T-cell (primary cell): ENCODE data around the gene POLQ. TPM values are rescaled to one million over a fixed set of nuclear protein-coding genes. Genes with fewer than 3 reads are reported as not detected.
A peak's percentile ranks its signal among the peaks of the same experiment; 100 is the strongest.
"Not testable (repeated sequence)": the region's sequence is repeated elsewhere in the genome, so short reads cannot be mapped to it uniquely, and the experiment has no call there.

ENCODE experiments used
- ATAC-seq, 4 experiments: fragments of 200-7000 bp in 3 of 4; fragments of 150-1000 bp in 1 of 4; cut with Tn5 transposase; replicated peaks in 1 of 4; 1 replicate in 3 of 4; 2 replicates in 1 of 4; pipeline ENCODE4 v1.10.0; 2021; ENCODE audit warnings: moderate library complexity in 3 of 4, mild to moderate bottlenecking in 2 of 4, moderate number of reproducible peaks in 1 of 4
- CTCF ChIA-PET, 2 donors: fragments of 300-600 bp; sonication (Branson Sonifier 250); formaldehyde crosslinking; loops; one replicate each; lab custom pipeline; 2022; ENCODE audit warnings: antibody characterized with exemption in 2 of 2; lab: Charles Lee
- POLR2A ChIA-PET, 2 donors: fragments of 300-600 bp; sonication (Branson Sonifier 250); formaldehyde crosslinking; loops; one replicate each; lab custom pipeline; 2022; ENCODE audit warnings: antibody characterized with exemption in 2 of 2; lab: Charles Lee
- DNase-seq, 35 experiments: peaks; one replicate each; pipeline versions ENCODE4 v3.0.0 to v3.0.0-alpha.2; 2013 to 2023
- H3K27ac ChIP-seq: one replicate; pipeline ENCODE4 v1.5.1; 2013; ENCODE audit warnings: low read length
- H3K27me3 ChIP-seq, 2 experiments: replicated peaks in 1 of 2; 1 replicate in 1 of 2; 2 replicates in 1 of 2; pipeline versions ENCODE4 v1.6.1 to v1.7.0; 2013; ENCODE audit warnings: low read length in 1 of 2, mixed read lengths in 1 of 2; ENCODE audit not compliant: control insufficient read depth in 2 of 2, insufficient read depth in 2 of 2; ENCODE audit errors: extremely low read depth in 1 of 2
- H3K36me3 ChIP-seq, 2 donors: 1 replicate in 1 of 2; 2 replicates in 1 of 2; pipeline versions ENCODE4 v1.6.1 to v1.7.0; 2013; ENCODE audit warnings: low read length in 1 of 2; ENCODE audit not compliant: control insufficient read depth in 2 of 2, insufficient read depth in 1 of 2; ENCODE audit errors: extremely low read depth in 1 of 2
- H3K4me1 ChIP-seq, 2 experiments: 1 replicate in 1 of 2; 2 replicates in 1 of 2; pipeline versions ENCODE4 v1.6.1 to v1.7.0; 2013; ENCODE audit warnings: low read length in 2 of 2, mixed read lengths in 1 of 2; ENCODE audit not compliant: insufficient read depth in 2 of 2, control insufficient read depth in 1 of 2; ENCODE audit errors: extremely low read depth in 1 of 2
- H3K4me3 ChIP-seq, 2 donors: 1 replicate in 1 of 2; 2 replicates in 1 of 2; pipeline versions ENCODE4 v1.5.1 to v1.7.0; 2013; ENCODE audit warnings: mild to moderate bottlenecking in 2 of 2, low read length in 1 of 2, moderate library complexity in 1 of 2; ENCODE audit not compliant: control insufficient read depth in 1 of 2; ENCODE audit errors: extremely low read depth in 1 of 2
- H3K9me3 ChIP-seq: 2 replicates; pipeline ENCODE4 v1.7.0; 2013
- H3K27ac Mint-ChIP-seq, 2 donors: one replicate each; pipeline ENCODE4 v1.8.0; 2020 to 2021; ENCODE audit warnings: mild to moderate bottlenecking in 2 of 2, mixed read lengths in 2 of 2
- H3K27me3 Mint-ChIP-seq, 2 donors: one replicate each; pipeline ENCODE4 v1.8.0; 2021 to 2022; ENCODE audit warnings: mixed read lengths in 2 of 2
- H3K36me3 Mint-ChIP-seq: one replicate; pipeline ENCODE4 v1.8.0; 2021; ENCODE audit warnings: mixed read lengths
- H3K4me1 Mint-ChIP-seq, 3 donors: one replicate each; pipeline ENCODE4 v1.8.0; 2020 to 2022; ENCODE audit warnings: mixed read lengths in 3 of 3, mild to moderate bottlenecking in 1 of 3
- H3K4me3 Mint-ChIP-seq, 3 donors: one replicate each; pipeline ENCODE4 v1.8.0; 2020 to 2022; ENCODE audit warnings: mild to moderate bottlenecking in 3 of 3, mixed read lengths in 3 of 3, moderate library complexity in 3 of 3
- H3K9me3 Mint-ChIP-seq, 3 donors: one replicate each; pipeline ENCODE4 v1.8.0; 2020 to 2022; ENCODE audit warnings: mixed read lengths in 3 of 3
- WGBS: methylation state at CpG from one replicate; pipeline ENCODE4 v1.1.5; 2013; ENCODE audit warnings: missing lambda C conversion rate; ENCODE audit not compliant: insufficient coverage; 5-methylcytosine and 5-hydroxymethylcytosine counted together
- total RNA-seq, 35 experiments: library from RNA in 6 of 35; stranded (reverse) in 6 of 35; fragments of 120-200 nt in 1 of 35; gene quantifications; one replicate each; pipeline versions ENCODE4 v1.2.1 to v1.2.4 and lab custom pipeline; 2013 to 2026

Gene POLQ
- 1 to 10 TPM in 1 of 5 donors, under 1 TPM in 4; 0.23 to 1.1 (median 0.47) TPM for total RNA-seq
- 0.70 TPM for total RNA-seq (2013)
- 0.06 to 30.1 (median 1.3) reads per million in 29 experiments for total RNA-seq (lab: John Stamatoyannopoulos, UW)

DNA sequence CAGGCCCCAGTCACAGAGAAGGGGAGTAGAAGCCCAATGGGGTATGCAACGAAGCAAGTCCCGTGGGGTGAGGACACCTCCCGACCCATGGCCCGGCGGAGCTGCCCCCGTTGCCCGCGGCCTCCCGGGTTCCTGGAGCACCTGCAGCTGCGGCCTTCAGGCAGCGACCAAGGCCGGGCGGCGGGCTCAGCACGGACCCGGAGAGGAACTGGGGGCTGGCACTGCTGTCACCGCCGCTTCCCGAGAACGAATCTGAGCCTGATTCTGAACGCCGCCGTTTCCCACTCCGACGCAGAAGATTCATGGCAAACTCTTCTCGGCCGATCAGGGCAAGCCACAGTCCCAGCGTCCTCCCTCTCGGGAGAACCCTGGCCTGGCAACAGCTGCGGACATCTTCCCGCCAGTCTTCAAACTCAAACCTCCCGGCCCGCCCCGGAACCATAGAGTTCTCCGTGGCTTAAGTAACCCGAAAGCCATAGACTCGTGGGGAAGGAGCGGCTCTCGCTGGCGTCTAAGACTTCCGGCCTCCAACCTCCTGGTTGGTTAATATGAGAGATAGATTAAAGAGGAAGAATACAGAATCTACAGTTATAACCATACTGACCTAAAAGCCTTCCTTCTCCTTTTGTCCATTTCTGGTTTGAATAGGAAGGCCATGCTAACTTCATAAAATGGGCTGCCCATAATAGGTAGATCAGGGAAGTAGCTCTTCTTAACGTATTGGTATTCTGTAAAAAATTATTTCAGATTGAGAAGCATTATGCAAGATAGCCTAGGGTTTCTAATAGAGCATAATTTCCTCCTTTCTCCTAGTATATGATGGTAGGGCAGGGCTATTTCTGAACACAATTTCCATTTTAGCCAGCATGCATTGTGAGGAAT is at the start of gene POLQ:
POLQ (minus strand) TSS at position 415 of the 882 bp plus-strand sequence; CDS start at position 304, 111 bp downstream.
- WGBS = under 1% methylated on average over 31 of the region's 42 CpGs
- Histone ChIP-seq H3K4me3 (peak within 1 kb of the TSS; percentile 63 to 95), H3K36me3 (no peaks in the 10 kb centered on the region), H3K27me3 (no peaks in the 10 kb centered on the region), H3K27ac (peak within 1 kb of the TSS; percentile 67), H3K4me1 (peaks cover 6 to 9% of the 10 kb centered on the region in 2 experiments), H3K9me3 (no peaks in the 10 kb centered on the region)
- H3K27ac Mint-ChIP-seq = peak within 1 kb of the TSS; percentile 91 to 93
- H3K36me3 Mint-ChIP-seq = no peaks in the 10 kb centered on the region
- peak within 1 kb of the TSS; percentile 88 to 93 (median 89) for H3K4me3 Mint-ChIP-seq
- ATAC-seq = peak; percentile 98 to 99 (median 99)
- H3K9me3 Mint-ChIP-seq = no peaks in the 10 kb centered on the region
- no peaks in the 10 kb centered on the region for H3K27me3 Mint-ChIP-seq
- peaks cover 10 to 21% (median 10%) of the 10 kb centered on the region in 3 donors for H3K4me1 Mint-ChIP-seq
- POLR2A ChIA-PET = interaction anchor here in 1 of 2 donors (0.6 kb wide), 1 partner anchor 1632 kb away, joined by 3 read pairs; no protein-coding TSS in a partner anchor
- DNase-seq = peak; percentile 65 to 91 (median 86)
- CTCF ChIA-PET = interaction anchor here (0.6 to 2.0 kb wide), 18 partner anchors 24 to 1989 kb away, joined by 3 to 15 read pairs (median 4); partner anchors contain the start of genes FAM162A (in 1 of the 2), HCLS1 (in 1 of the 2) and SEMA5B (in 1 of the 2)

DNA sequence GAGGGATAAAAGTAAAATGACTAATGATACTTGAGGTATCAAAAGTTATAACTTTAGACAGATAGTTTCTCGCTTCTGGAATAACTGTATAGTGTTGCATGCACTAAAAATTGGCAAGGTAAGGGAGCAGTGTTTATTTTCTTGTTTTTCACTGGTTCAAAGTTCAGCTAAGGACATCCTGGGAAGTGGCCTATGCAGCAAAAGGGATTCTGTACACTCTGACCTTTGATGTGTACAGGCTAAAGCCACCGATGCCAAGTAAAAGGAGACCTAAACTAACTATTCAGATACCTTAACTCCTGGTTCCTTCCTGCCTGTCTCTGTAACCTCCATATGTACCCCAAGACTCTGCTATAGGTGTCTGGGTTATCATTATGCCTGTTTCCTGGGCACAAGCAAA is 49.1 kb upstream of the POLQ start:
- no peak overlapping the region for H3K4me3 Mint-ChIP-seq
- no peaks in the 10 kb centered on the region for H3K27me3 Mint-ChIP-seq
- ChIA-PET CTCF (no interaction called here), POLR2A (no interaction called here)
- H3K36me3 ChIP-seq = no peaks in the 10 kb centered on the region
- no peaks in the 10 kb centered on the region for H3K4me1 Mint-ChIP-seq
- no peaks in the 10 kb centered on the region for H3K4me1 ChIP-seq
- H3K27ac Mint-ChIP-seq = no peak overlapping the region
- H3K9me3 Mint-ChIP-seq = no peaks in the 10 kb centered on the region
- no peaks in the 10 kb centered on the region for H3K27me3 ChIP-seq
- WGBS = 75% methylated on average over 2 of the region's 2 CpGs
- no peaks in the 10 kb centered on the region for H3K9me3 ChIP-seq
- DNase-seq = no peak
- H3K36me3 Mint-ChIP-seq = no peaks in the 10 kb centered on the region
- H3K27ac ChIP-seq = no peak overlapping the region
- H3K4me3 ChIP-seq = no peak overlapping the region
- no peak for ATAC-seq

DNA sequence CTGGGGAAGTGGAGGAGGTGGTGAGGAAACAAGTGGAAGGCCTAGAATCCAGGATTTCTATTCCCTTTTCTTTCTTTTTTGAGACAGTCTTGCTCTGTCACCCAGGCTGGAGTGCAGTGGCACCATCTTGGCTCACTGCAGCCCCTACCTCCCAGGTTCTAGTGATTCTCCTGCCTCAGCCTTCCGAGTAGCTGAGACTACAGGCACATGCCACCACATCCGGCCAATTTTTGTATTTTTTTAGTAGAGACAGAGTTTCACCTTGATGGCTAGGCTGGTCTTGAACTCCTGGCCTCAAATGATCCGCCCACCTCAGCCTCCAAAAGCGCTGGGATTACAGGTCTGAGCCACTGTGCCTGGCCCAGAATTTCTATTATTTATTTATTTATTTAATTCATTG is 48.0 kb upstream of the POLQ start:
- CTCF ChIA-PET, H3K27ac Mint-ChIP-seq, H3K4me1 Mint-ChIP-seq, H3K9me3 ChIP-seq, H3K4me1 ChIP-seq, H3K27me3 Mint-ChIP-seq, H3K4me3 Mint-ChIP-seq, H3K27ac ChIP-seq, H3K4me3 ChIP-seq, H3K36me3 ChIP-seq, H3K27me3 ChIP-seq, ATAC-seq, H3K36me3 Mint-ChIP-seq, H3K9me3 Mint-ChIP-seq, DNase-seq, POLR2A ChIA-PET: not testable (repeated sequence)
- WGBS = 40% methylated on average over 1 of the region's 4 CpGs

DNA sequence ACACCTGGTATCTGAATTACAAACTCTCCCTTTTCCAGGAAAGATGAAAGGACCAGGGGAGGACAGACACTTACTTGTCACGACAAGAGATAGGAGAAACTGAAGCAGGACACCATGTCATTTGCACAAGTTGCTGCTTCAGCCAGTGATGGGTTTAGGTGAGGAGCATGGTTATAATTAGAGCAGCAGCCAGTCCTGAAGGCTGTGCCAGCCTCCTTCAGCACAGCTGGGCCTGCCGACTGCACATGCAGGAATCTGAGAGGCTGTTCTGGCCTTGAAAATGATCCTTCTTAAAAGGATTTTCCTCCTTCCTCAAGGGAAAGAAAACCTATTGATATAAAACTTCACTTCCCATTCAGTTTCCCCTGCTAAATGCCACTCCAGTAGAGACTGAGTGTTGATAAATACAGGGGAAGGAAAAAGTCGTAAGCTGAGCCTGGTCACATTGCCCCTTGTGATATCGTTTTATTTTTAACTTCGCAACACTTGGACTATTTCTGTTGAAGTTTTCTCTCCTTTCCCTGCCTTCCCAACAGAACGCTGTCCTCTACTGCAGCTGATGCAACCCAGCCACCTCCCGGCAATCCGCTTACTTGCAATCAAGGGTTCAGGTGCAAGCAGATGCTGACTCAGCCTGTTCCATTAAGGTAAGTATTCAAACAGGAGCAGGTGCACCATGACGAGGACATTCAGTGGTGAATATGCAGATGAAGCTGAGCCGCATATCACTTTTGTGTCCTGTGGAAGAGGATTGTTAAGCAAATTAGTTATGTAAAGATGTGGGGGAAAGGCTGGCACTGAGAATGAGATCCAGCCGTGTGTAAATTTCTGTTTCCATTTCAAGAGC is 47.3 kb upstream of the POLQ start, which contains the start of gene FBXO40:
FBXO40 (plus strand) TSS at position 524 of the 847 bp plus-strand sequence. CDS start 27,197 bp downstream, outside the sequence.
- Mint-ChIP-seq H3K4me3 (no peak within 1 kb of the TSS), H3K36me3 (no peaks in the 10 kb centered on the region), H3K27ac (no peak within 1 kb of the TSS), H3K4me1 (no peaks in the 10 kb centered on the region), H3K27me3 (no peaks in the 10 kb centered on the region), H3K9me3 (no peaks in the 10 kb centered on the region)
- Histone ChIP-seq H3K36me3 (no peaks in the 10 kb centered on the region), H3K9me3 (no peaks in the 10 kb centered on the region), H3K27ac (no peak within 1 kb of the TSS), H3K27me3 (peaks cover 0 to 6% of the 10 kb centered on the region in 2 experiments), H3K4me3 (no peak within 1 kb of the TSS), H3K4me1 (no peaks in the 10 kb centered on the region)
- no peak for DNase-seq
- WGBS = 92% methylated on average over 6 of the region's 11 CpGs
- POLR2A ChIA-PET = no interaction called here
- ATAC-seq = no peak
- CTCF ChIA-PET = no interaction called here

DNA sequence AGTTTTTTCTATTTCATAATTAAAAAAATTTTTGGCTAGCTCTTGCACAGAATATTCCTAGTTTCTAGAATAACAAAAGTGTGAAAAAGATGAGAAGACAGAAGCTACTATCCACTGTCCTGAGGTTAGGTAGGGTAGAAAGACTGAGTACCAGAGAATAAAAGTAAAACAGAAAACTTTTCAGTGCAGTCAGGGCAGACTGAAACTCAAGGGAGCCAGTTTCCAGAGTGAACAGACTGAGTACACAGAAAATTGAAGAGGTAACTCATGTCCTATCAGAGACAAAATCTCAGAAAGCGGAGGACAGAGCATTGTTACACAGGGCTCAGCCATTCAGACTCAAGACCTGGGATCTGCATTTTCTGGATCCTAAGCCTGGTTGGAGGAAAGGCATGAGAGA is 38.6 kb upstream of the POLQ start:
- 83% methylated on average over 1 of the region's 1 CpG for WGBS
- H3K36me3 Mint-ChIP-seq = no peaks in the 10 kb centered on the region
- DNase-seq (no peak), ATAC-seq (no peak)
- no peaks in the 10 kb centered on the region for H3K4me1 Mint-ChIP-seq
- Histone ChIP-seq H3K36me3 (no peaks in the 10 kb centered on the region), H3K27me3 (peaks cover 0 to 23% of the 10 kb centered on the region in 2 experiments), H3K9me3 (no peaks in the 10 kb centered on the region), H3K4me1 (no peaks in the 10 kb centered on the region), H3K27ac (no peak overlapping the region), H3K4me3 (no peak overlapping the region)
- ChIA-PET POLR2A (interaction anchor here in 1 of 2 donors (0.6 kb wide), 1 partner anchor 22 kb away, joined by 6 read pairs; no protein-coding TSS in a partner anchor), CTCF (no interaction called here)
- peaks cover 17 to 21% of the 10 kb centered on the region in 2 donors for H3K27me3 Mint-ChIP-seq
- H3K4me3 Mint-ChIP-seq = no peak overlapping the region
- no peaks in the 10 kb centered on the region for H3K9me3 Mint-ChIP-seq
- no peak overlapping the region for H3K27ac Mint-ChIP-seq

DNA sequence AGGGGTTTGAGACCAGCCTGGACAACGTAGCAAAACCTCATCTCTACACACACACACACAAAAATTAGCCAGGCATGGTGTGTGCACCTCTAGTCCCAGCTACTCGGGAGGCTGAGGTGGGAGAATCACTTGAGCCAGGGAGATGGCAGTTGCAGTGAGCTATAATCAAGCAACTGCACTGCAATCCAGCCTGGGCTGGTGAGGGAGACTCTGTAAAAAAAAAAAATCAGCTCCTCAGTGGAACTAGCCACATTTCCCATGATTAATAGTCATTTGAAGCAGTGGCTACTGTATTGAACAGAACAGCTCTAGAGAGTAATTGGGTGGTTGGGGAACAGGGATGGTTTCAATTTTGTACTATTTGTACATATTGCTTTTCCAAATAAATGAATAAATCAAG is 35.9 kb upstream of the POLQ start:
- WGBS = no CpG with 5 or more reads among the region's 2 CpGs

More for the DNA sequence above, 35.9 kb upstream of the POLQ start:
- no peaks in the 10 kb centered on the region for H3K9me3 ChIP-seq
- H3K4me1 ChIP-seq = no peaks in the 10 kb centered on the region
- H3K27ac Mint-ChIP-seq = no peak overlapping the region
- no peak overlapping the region for H3K4me3 ChIP-seq
- no peak for ATAC-seq
- ChIA-PET POLR2A (no interaction called here), CTCF (no interaction called here)
- H3K27me3 ChIP-seq = peaks cover 0 to 12% of the 10 kb centered on the region in 2 experiments
- H3K27ac ChIP-seq = no peak overlapping the region
- H3K36me3 Mint-ChIP-seq = no peaks in the 10 kb centered on the region
- H3K27me3 Mint-ChIP-seq = peaks cover 17 to 21% of the 10 kb centered on the region in 2 donors
- H3K4me3 Mint-ChIP-seq = no peak overlapping the region
- DNase-seq = no peak
- H3K36me3 ChIP-seq = no peaks in the 10 kb centered on the region
- H3K4me1 Mint-ChIP-seq = no peaks in the 10 kb centered on the region
- H3K9me3 Mint-ChIP-seq = no peaks in the 10 kb centered on the region
